H7 (cell line): ENCODE data around the gene GOLGA1. TPM values are rescaled to one million over a fixed set of nuclear protein-coding genes. Genes with fewer than 3 reads are reported as not detected.
"Not testable (repeated sequence)": the region's sequence is repeated elsewhere in the genome, so short reads cannot be mapped to it uniquely, and the experiment has no call there.

Source experiments
- DNase-seq: peaks from one replicate; pipeline ENCODE4 v3.0.0; 2012
- H3K27me3 ChIP-seq: 2 replicates; pipeline ENCODE4 v1.6.0; 2011; ENCODE audit warnings: mild to moderate bottlenecking, low read length; ENCODE audit not compliant: control insufficient read depth, insufficient read depth
- H3K36me3 ChIP-seq: replicated peaks from 2 replicates; pipeline ENCODE4 v1.5.1; 2011; ENCODE audit warnings: low read length; ENCODE audit not compliant: control insufficient read depth, insufficient read depth
- H3K4me3 ChIP-seq: 2 replicates; pipeline ENCODE4 v1.5.1; 2011; ENCODE audit warnings: low read depth, mild to moderate bottlenecking, control low read depth, low read length, moderate library complexity; ENCODE audit not compliant: insufficient read depth
- total RNA-seq: library from RNA; depleted of rRNA; stranded (reverse); fragments of >200 nt; shearing (Covaris generic); gene quantifications from 2 replicates; pipeline ENCODE4 v1.2.3, GENCODE V29; 2014; rRNA removed

Gene GOLGA1, protein sequence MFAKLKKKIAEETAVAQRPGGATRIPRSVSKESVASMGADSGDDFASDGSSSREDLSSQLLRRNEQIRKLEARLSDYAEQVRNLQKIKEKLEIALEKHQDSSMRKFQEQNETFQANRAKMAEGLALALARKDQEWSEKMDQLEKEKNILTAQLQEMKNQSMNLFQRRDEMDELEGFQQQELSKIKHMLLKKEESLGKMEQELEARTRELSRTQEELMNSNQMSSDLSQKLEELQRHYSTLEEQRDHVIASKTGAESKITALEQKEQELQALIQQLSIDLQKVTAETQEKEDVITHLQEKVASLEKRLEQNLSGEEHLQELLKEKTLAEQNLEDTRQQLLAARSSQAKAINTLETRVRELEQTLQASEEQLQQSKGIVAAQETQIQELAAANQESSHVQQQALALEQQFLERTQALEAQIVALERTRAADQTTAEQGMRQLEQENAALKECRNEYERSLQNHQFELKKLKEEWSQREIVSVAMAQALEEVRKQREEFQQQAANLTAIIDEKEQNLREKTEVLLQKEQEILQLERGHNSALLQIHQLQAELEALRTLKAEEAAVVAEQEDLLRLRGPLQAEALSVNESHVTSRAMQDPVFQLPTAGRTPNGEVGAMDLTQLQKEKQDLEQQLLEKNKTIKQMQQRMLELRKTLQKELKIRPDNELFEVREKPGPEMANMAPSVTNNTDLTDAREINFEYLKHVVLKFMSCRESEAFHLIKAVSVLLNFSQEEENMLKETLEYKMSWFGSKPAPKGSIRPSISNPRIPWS
- total RNA-seq, result 3.7 and 3.9 TPM in 2 replicates

GRCh38 chr9:124940894-124941678 lies at the start of gene GOLGA1:
TSS of gene GOLGA1 (minus strand) at chr9:124941083. CDS start at chr9:124938711, 2,372 bp downstream.
- H3K36me3 ChIP-seq, result no peaks in the 10 kb centered on the region
- peak within 1 kb of the TSS; percentile 79 for H3K4me3 ChIP-seq
- peak; percentile 98 for DNase-seq
- no peaks in the 10 kb centered on the region for H3K27me3 ChIP-seq

- no peaks in the 10 kb centered on the region for H3K27me3 ChIP-seq
- DNase-seq, result no peak
- H3K36me3 ChIP-seq, result no peaks in the 10 kb centered on the region; the same call in 1 of the 2 replicates
- H3K4me3 ChIP-seq, result no peak overlapping the region
Observed at GRCh38 chr9:124983698-124984097, 42.8 kb upstream of the GOLGA1 start.

DNA sequence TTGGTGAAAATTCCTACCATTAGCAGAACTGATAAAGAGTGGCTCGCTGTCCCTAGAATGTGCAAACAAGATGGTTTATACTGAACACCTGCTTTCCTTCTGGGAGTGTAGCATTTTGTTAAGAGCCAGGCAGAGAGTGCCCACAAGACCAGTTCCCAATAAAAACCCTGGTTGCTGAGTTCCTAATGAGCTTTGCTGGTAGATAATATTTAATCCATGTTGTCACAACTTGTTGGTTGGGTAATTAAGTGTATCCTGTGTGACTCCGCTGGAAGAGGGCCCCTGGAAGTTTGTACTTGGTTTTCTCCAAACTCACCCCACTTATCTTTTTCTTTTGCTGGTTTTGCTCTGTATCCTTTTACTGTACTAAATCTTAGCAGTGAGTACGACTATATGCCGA lies 39.5 kb upstream of the GOLGA1 start:
- Histone ChIP-seq H3K36me3 (no peaks in the 10 kb centered on the region; the same call in none of the 2 replicates), H3K4me3 (no peak overlapping the region), H3K27me3 (no peaks in the 10 kb centered on the region)
- DNase-seq, result no peak

- Histone ChIP-seq H3K27me3 (no peaks in the 10 kb centered on the region), H3K4me3 (no peak overlapping the region), H3K36me3 (peaks cover 2% of the 10 kb centered on the region; the same call in 1 of the 2 replicates)
- peak; percentile 44 for DNase-seq
Observed at GRCh38 chr9:124975131-124975530, 34.2 kb upstream of the GOLGA1 start.

GRCh38 chr9:124973807-124974206 lies 32.9 kb upstream of the GOLGA1 start:
- Histone ChIP-seq H3K36me3 (peaks cover 2% of the 10 kb centered on the region; the same call in 1 of the 2 replicates), H3K27me3 (no peaks in the 10 kb centered on the region), H3K4me3 (no peak overlapping the region)
- no peak for DNase-seq

GRCh38 chr9:124972241-124972770 lies 31.4 kb upstream of the GOLGA1 start:
- Histone ChIP-seq H3K4me3 (no peak overlapping the region), H3K27me3 (no peaks in the 10 kb centered on the region), H3K36me3 (peaks cover 3% of the 10 kb centered on the region; the same call in 1 of the 2 replicates)
- DNase-seq, result no peak

GRCh38 chr9:124969401-124969800 lies 28.5 kb upstream of the GOLGA1 start:
- H3K36me3 ChIP-seq, result peaks cover 1% of the 10 kb centered on the region; the same call in 1 of the 2 replicates
- H3K27me3 ChIP-seq, result no peaks in the 10 kb centered on the region
- no peak overlapping the region for H3K4me3 ChIP-seq
- DNase-seq, result no peak

- no peak for DNase-seq
- Histone ChIP-seq H3K36me3 (peaks cover 1% of the 10 kb centered on the region; the same call in 1 of the 2 replicates), H3K27me3 (no peaks in the 10 kb centered on the region), H3K4me3 (no peak overlapping the region)
Observed at GRCh38 chr9:124968238-124968637, 27.4 kb upstream of the GOLGA1 start.

DNA sequence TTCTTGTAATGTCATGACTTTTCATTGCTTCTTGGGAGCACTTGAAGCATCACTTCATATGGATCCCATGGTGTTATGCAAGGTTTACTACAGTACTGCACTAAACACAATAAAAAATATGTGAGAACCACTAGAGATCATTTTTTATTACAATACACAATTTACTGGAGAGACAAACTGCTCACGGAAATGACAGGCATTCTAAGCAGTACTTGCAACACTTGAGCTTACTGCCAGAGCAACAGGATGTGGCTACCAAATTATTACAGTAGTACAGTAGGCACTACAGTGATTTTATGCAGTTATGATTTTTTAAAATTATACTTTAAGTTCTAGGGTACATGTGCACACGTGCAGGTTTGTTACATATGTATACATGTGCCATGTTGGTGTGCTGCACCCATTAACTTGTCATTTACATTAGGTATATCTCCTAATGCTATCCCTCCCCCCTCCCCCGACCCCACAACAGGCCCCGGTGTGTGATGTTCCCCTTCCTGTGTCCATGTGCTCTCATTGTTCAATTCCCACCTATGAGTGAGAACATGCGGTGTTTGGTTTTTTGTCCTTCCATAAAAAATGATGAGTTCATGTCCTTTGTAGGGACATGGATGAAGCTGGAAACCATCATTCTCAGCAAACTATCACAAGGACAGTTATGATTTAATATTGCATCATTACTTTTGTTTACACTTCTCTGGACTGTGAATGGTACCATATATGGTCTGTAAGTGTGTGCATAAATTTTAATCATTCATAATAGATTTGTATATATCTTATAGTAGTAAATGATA lies 25.1 kb upstream of the GOLGA1 start:
- DNase-seq, H3K36me3 ChIP-seq, H3K4me3 ChIP-seq, H3K27me3 ChIP-seq: not testable (repeated sequence)

- Histone ChIP-seq H3K36me3 (peaks cover 1% of the 10 kb centered on the region; the same call in 1 of the 2 replicates), H3K4me3 (no peak overlapping the region), H3K27me3 (no peaks in the 10 kb centered on the region)
- no peak for DNase-seq
Observed at GRCh38 chr9:124964604-124965003, 23.7 kb upstream of the GOLGA1 start.

DNA sequence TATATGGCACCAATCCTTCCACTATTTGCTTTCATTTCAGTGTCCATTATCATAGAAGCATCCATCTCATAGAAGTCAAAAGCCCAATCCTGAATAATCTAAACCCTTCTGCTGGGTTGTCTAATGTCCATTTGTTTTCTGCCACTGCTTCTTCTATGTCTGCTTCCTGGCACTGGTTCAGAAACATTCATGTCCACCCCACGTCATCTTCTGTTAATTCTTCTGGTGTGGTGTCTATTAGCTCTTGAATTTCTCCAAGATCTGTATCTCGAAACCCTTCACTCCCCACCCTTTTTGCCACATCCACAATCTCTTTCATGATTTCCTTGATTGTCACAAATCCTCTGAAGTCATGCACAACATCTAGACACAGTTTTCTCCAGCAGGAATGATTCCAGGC lies 23.2 kb upstream of the GOLGA1 start:
- no peak overlapping the region for H3K4me3 ChIP-seq
- no peaks in the 10 kb centered on the region for H3K27me3 ChIP-seq
- peaks cover 1% of the 10 kb centered on the region; the same call in 1 of the 2 replicates for H3K36me3 ChIP-seq
- DNase-seq, result no peak

GRCh38 chr9:124960409-124960752 lies 19.5 kb upstream of the GOLGA1 start:
- H3K4me3 ChIP-seq, result no peak overlapping the region

DNA sequence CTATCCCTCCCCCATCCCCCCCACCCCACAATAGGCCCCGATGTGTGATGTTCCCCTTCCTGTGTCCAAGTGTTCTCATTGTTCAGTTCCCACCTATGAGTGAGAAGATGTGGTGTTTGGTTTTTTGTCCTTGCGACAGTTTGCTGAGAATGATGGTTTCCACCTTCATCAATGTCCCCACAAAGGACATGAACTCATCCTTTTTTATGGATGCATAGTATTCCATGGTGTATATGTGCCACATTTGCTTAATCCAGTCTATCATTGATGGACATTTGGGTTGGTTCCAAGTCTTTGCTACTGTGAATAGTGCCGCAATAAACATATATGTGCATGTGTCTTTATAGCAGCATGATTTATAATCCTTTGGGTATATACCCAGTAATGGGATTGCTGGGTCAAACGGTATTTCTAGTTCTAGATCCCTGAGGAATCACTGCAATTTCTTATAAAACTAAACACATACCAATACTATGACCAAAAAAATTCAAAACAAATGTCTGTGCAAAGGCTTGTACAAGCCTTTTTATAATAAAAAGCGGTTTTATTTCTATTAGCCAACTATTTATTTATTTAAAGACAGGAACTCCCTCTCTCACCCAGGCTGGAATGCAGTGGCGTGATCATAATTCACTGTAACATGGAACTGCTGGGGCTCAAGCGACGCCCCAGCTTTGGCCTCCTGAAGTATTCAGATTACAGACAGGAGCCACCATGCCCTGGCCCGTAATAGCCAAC lies 19.0 kb upstream of the GOLGA1 start:
- not testable (repeated sequence) for H3K4me3 ChIP-seq, H3K36me3 ChIP-seq, DNase-seq, H3K27me3 ChIP-seq

More at GRCh38 chr9:124960409-124960752, 19.5 kb upstream of the GOLGA1 start:
- no peaks in the 10 kb centered on the region for H3K36me3 ChIP-seq
- H3K27me3 ChIP-seq, result no peaks in the 10 kb centered on the region
- DNase-seq, result no peak
